Esophagus muscularis mucosa (tissue), 4 donors: Measurements from ENCODE around the gene TSPOAP1. TPM values are rescaled to one million over a fixed set of nuclear protein-coding genes. Genes with fewer than 3 reads are reported as not detected.

ENCODE experiments used
- DNase-seq: peaks from one replicate; pipeline ENCODE4 v3.0.0-alpha.2; 2017; ENCODE audit errors: extremely low spot score
- H3K27ac ChIP-seq, 4 donors: fragments of 200-600 bp; sonication (generic); replicated peaks in 1 of 4; 1 replicate in 3 of 4; 2 replicates in 1 of 4; pipeline ENCODE4 v1.5.1; 2016 to 2019; ENCODE audit warnings: mild to moderate bottlenecking in 1 of 4
- H3K27me3 ChIP-seq, 4 donors: fragments of 200-600 bp; sonication (generic); one replicate each; pipeline versions ENCODE4 v1.5.1 to v1.6.0; 2016 to 2019
- H3K36me3 ChIP-seq, 4 donors: fragments of 200-600 bp; sonication (generic); one replicate each; pipeline ENCODE4 v1.5.1; 2016 to 2019
- H3K4me1 ChIP-seq, 4 donors: fragments of 200-600 bp; sonication (generic); one replicate each; pipeline ENCODE4 v1.5.1; 2016 to 2019
- H3K4me3 ChIP-seq, 4 donors: fragments of 200-600 bp; sonication (generic); 1 replicate in 2 of 4; 2 replicates in 2 of 4; pipeline ENCODE4 v1.5.1; 2016 to 2019; ENCODE audit warnings: mild to moderate bottlenecking in 4 of 4, moderate library complexity in 1 of 4
- H3K9me3 ChIP-seq, 4 donors: fragments of 200-600 bp; sonication (generic); 1 replicate in 3 of 4; 2 replicates in 1 of 4; pipeline ENCODE4 v1.5.1; 2016 to 2019
- EP300 ChIP-seq: sonication (generic); formaldehyde crosslinking; IDR thresholded peaks from one replicate; pipeline ENCODE4 v1.6.1; 2017; ENCODE audit warnings: antibody characterized with exemption
- POLR2A ChIP-seq: fragments of 450-650 bp; IDR thresholded peaks from one replicate; pipeline ENCODE4 v1.6.1; 2017; ENCODE audit warnings: antibody characterized with exemption, moderate library complexity, mild to moderate bottlenecking, low read depth
- POLR2AphosphoS5 ChIP-seq, 2 donors: sonication (generic); formaldehyde crosslinking; IDR thresholded peaks; one replicate each; pipeline ENCODE4 v1.6.1; 2017; ENCODE audit warnings: antibody characterized with exemption in 2 of 2
- WGBS: methylation state at CpG from one replicate; pipeline ENCODE4 v1.1.5; 2018; 5-methylcytosine and 5-hydroxymethylcytosine counted together
- intact Hi-C: fragments of 100-400 bp; cut with DNase I; formaldehyde crosslinking; loops from one replicate; pipeline ENCODE4 v1.15.1; 2023
- total RNA-seq, 4 donors: library from RNA; depleted of rRNA; stranded (reverse); fragments of >200 nt; gene quantifications; one replicate each; pipeline versions ENCODE4 v1.1.0 to v1.2.1, GENCODE V29; 2016
- TF ChIP-seq, protein P1 (sequence below), 3 experiments: fragments of 200-600 bp in 2 of 3; fragments of 450-650 bp in 1 of 3; sonication (generic) in 2 of 3; IDR thresholded peaks; one replicate each; pipeline ENCODE4 v1.5.1; 2017 to 2019; ENCODE audit warnings: antibody characterized with exemption in 3 of 3, mild to moderate bottlenecking in 2 of 3, moderate library complexity in 1 of 3

TSPOAP1 gene
- total RNA-seq, 4 donors from 2014 or later, result 10.0 to 19.0 (median 16.0) TPM

DNA sequence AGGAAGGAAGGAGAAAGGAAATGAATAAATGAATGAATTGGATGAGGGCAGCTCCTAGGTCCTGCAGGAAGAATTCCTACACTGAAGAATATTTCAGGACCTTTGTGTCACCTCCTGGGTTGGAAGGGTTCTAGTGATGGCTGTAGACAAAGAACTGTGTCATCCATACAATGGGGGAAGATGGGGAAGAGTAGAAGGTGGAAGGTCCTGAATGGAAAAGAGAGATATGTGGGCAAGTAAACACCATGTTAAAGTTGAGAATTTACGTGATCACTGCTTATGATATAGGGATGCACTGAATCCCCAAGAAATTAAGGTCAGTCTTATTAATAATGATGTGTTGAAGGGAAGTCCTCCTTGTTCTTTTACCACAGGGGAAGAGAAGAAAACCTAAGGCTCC, 27.6 kb upstream of the TSPOAP1 start:
- Histone ChIP-seq H3K36me3 (no peaks in the 10 kb centered on the region), H3K27me3 (no peaks in the 10 kb centered on the region), H3K4me1 (peaks cover 7 to 16% (median 13%) of the 10 kb centered on the region in 4 donors), H3K27ac (no peak overlapping the region), H3K4me3 (no peak overlapping the region), H3K9me3 (no peaks in the 10 kb centered on the region)
- TF ChIP-seq, protein P1, sequence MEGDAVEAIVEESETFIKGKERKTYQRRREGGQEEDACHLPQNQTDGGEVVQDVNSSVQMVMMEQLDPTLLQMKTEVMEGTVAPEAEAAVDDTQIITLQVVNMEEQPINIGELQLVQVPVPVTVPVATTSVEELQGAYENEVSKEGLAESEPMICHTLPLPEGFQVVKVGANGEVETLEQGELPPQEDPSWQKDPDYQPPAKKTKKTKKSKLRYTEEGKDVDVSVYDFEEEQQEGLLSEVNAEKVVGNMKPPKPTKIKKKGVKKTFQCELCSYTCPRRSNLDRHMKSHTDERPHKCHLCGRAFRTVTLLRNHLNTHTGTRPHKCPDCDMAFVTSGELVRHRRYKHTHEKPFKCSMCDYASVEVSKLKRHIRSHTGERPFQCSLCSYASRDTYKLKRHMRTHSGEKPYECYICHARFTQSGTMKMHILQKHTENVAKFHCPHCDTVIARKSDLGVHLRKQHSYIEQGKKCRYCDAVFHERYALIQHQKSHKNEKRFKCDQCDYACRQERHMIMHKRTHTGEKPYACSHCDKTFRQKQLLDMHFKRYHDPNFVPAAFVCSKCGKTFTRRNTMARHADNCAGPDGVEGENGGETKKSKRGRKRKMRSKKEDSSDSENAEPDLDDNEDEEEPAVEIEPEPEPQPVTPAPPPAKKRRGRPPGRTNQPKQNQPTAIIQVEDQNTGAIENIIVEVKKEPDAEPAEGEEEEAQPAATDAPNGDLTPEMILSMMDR (IDR thresholded peaks at IDR 0.05), result no peak
- TF ChIP-seq POLR2A (no peak), EP300 (no peak), POLR2AphosphoS5 (IDR thresholded peaks at IDR 0.05) (no peak)
- WGBS, result 89% methylated on average over 1 of the region's 1 CpG
- intact Hi-C loops, result loop anchor here (10.0 kb wide), 1 partner anchor 159 kb away; the partner anchor contains the start of gene MTMR4
- DNase-seq, result no peak

DNA sequence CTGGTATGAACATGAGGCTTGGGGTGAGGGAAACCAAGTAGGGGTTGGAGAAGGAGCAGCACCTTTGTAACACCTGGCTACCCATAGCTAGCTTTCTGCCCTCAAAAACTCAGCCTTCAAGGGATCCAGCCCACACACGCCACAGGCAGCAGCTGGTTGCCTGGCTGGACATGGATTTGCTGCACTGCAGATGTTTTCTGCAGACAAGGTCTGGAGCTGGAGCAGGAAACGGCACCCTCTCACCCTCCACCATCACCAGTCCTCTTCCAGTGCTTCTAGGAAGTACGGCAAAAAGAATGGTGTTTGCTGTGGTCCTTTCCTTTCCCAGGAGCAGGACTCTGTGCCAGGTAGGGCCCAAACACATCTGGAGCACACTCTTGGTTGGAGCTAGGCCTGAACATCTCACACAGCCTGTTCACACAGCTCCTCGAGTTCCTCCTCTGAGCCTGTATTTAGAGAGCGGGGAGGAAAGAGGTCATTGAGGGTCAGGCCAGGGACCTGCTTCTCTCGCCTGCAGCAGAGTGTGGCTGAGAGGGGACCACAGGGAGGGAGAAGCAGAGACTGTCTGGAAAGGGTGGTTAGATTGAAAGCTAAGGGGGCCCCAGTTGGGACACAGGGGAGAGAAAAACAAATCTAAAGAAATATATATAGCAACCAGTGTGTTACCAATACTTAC, 26.1 kb upstream of the TSPOAP1 start:
- intact Hi-C loops, result loop anchor here (10.0 kb wide), 1 partner anchor 160 kb away; the partner anchor contains the start of gene MTMR4
- H3K27ac ChIP-seq, result no peak overlapping the region
- peaks cover 11 to 30% (median 20%) of the 10 kb centered on the region in 4 donors for H3K4me1 ChIP-seq
- DNase-seq, result no peak
- no peak overlapping the region for H3K4me3 ChIP-seq
- peaks cover 5 to 13% (median 11%) of the 10 kb centered on the region in 4 donors for H3K36me3 ChIP-seq
- H3K9me3 ChIP-seq, result no peaks in the 10 kb centered on the region
- WGBS, result 69% methylated on average over 6 of the region's 6 CpGs
- H3K27me3 ChIP-seq, result no peaks in the 10 kb centered on the region
- TF ChIP-seq POLR2AphosphoS5 (IDR thresholded peaks at IDR 0.05) (no peak), EP300 (no peak), POLR2A (no peak)
- TF ChIP-seq, protein P1 (IDR thresholded peaks at IDR 0.05), result no peak

- Histone ChIP-seq H3K27ac (peak overlapping the region; percentile 89 to 97 (median 94)), H3K27me3 (no peaks in the 10 kb centered on the region), H3K4me3 (peak overlapping the region; percentile 78 to 94 (median 81)), H3K4me1 (peaks cover 11 to 30% (median 20%) of the 10 kb centered on the region in 4 donors), H3K36me3 (peaks cover 18 to 26% (median 24%) of the 10 kb centered on the region in 4 donors), H3K9me3 (no peaks in the 10 kb centered on the region)
- no peak for DNase-seq
- intact Hi-C loops, result loop anchor here (2.0 to 10.0 kb wide), 2 partner anchors 63 to 161 kb away; partner anchors contain the start of genes MTMR4 and RNF43
- 60% methylated on average over 4 of the region's 4 CpGs for WGBS
- TF ChIP-seq, protein P1 (IDR thresholded peaks at IDR 0.05), result no peak
- TF ChIP-seq EP300 (no peak), POLR2A (no peak), POLR2AphosphoS5 (IDR thresholded peaks at IDR 0.05) (no peak)
Observed at GRCh38 chr17:58353389-58353825, 24.8 kb upstream of the TSPOAP1 start.

DNA sequence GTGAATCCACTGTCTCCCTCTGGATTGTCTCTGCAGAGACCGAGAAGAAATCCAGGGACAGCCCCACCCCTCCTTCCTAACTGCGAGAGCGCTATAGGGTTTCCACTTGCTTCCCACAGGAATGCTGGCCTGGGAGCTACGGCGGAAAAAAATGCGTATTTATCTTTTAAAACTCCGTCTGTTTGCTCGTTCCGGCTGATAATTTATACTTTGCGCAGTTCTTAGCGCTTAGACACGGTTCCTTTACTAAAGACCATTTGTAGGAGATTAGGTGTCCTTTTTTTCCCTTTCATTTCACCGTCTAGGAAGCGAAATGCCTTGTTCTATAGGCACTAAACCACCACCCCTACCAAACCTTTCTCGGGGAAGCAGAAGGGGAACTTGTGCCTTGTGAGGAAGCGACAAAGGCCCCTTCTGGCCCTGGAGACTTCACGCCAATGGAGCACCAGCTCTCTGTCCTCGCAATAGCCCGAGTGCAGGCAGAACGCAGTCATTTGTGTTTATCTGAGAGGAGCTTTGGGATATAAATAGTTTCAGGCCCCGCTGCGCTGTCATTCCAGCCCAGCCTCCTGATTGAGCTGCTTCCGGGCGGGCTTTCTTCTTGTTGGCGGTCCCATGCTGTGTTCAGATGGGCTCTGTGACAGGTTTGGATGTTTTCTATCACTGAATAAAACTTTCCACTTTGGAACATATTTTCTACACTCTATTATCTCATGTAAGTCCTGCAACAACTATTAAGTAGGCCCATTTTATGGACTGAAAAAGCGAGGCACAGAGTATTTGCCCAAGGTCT, 24.2 kb upstream of the TSPOAP1 start:
- TF ChIP-seq POLR2AphosphoS5 (IDR thresholded peaks at IDR 0.05) (peak; percentile 68 to 79), POLR2A (no peak), EP300 (no peak)
- TF ChIP-seq, protein P1 (IDR thresholded peaks at IDR 0.05), result no peak
- Histone ChIP-seq H3K36me3 (peaks cover 24 to 32% (median 30%) of the 10 kb centered on the region in 4 donors), H3K9me3 (no peaks in the 10 kb centered on the region), H3K4me1 (peaks cover 11 to 30% (median 20%) of the 10 kb centered on the region in 4 donors), H3K27me3 (no peaks in the 10 kb centered on the region), H3K4me3 (peak overlapping the region; percentile 78 to 94 (median 81)), H3K27ac (peak overlapping the region; percentile 89 to 97 (median 94))
- 3% methylated on average over 26 of the region's 26 CpGs for whole genome bisulfite sequencing
- intact Hi-C loops, result loop anchor here (2.0 to 10.0 kb wide), 2 partner anchors 64 to 162 kb away; partner anchors contain the start of genes MTMR4 and RNF43
- DNase-seq, result no peak
